GM21390 (cell line): ENCODE results near the gene DAB2IP.

Source experiments
- ATAC-seq: cut with Tn5 transposase; IDR thresholded peaks from one replicate; pipeline ENCODE4 v1.9.1; 2021; ENCODE audit not compliant: unreplicated experiment

DAB2IP gene

GRCh38 chr9:121773286-121773953, 122.0 kb downstream of the DAB2IP start:
- no peak for ATAC-seq

DNA sequence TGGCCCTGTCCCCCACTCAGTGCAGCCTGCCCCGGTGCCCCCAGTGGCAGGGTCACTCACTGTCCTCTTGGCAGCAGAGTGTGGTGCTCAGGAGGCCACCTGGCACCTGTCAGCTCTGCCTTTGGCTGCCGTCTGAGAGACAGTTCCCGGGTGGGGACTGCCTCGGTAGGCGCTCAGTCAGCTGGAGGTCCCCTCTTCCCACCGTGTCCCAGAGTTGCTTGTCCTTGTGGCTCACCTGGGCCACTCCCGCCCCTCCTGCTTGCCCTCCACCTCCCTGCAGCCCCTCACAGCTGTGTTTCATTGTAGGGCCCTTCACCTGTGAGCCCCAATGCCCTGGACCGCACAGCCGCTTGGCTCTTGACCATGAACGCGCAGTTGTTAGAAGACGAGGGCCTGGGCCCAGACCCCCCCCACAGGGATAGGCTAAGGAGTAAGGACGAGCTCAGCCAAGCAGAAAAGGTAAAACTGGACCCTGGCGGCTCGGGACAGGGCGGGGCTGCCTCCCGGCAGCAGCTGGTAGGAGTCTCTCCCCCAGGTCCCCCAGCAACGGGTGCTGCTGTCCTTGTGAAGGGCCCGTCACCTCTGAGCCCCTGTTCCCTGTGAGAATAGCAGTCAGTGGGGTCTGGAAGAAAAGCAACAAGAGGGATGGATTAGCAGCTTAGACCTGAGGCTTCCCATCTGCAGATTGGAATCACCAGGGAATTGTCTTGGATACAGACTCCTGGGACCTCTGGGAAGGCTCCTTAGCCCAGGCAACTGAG, 122.7 kb downstream of the DAB2IP start:
- ATAC-seq = no peak

GRCh38 chr9:121774715-121775613, 123.5 kb downstream of the DAB2IP start:
- no peak for ATAC-seq

GRCh38 chr9:121776001-121776738, 124.7 kb downstream of the DAB2IP start:
- ATAC-seq = no peak

- ATAC-seq = no peak
Measured at GRCh38 chr9:121776739-121777637, 125.6 kb downstream of the DAB2IP start.

GRCh38 chr9:121778252-121779225, 127.1 kb downstream of the DAB2IP start:
- ATAC-seq = no peak

- ATAC-seq = no peak
Measured at GRCh38 chr9:121779381-121780117, 128.1 kb downstream of the DAB2IP start.

DNA sequence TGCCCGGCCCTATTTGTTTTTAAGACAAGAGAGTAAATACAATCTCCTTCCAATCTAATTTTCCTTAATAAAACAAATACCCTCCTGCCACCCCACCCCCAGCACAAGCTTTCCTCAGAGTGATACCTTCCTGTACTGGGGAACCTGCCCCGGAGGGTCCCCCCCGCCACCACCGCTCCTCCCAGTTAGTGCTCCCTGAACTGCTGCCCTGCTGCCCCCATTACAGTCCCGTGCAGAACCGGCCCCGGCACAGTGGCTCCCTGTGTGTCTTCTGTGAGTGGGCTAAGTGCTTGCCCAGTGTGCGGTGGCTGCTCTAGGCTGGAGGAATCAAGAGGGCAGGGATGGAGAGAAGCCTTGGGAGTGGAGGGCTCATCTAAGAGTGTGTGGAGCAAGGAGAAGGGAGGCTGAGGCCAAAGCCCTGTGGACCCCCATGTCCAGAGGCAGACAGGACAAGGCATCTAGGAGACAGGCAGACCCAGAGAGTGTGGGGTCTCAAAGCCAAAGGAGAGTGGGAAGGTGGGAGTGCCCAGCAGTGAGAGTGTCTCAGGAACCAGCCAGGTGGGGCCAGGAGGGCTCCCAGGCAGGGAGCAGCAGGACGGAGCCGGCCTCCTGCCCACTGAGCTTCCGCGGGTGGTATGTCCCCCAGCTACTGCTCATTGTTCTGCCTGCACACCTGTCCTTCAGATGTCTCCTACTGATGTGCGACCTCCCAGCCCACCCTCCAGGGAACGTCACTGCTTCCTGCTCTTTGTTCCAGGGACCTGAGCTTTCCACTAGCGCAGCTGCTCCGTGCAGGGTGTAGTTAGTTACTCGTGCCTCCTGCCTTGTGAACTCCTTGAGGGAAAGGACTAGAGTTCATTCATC, 129.0 kb downstream of the DAB2IP start:
- ATAC-seq = no peak

- ATAC-seq = no peak
Measured at GRCh38 chr9:121781145-121781548, 129.7 kb downstream of the DAB2IP start.

DNA sequence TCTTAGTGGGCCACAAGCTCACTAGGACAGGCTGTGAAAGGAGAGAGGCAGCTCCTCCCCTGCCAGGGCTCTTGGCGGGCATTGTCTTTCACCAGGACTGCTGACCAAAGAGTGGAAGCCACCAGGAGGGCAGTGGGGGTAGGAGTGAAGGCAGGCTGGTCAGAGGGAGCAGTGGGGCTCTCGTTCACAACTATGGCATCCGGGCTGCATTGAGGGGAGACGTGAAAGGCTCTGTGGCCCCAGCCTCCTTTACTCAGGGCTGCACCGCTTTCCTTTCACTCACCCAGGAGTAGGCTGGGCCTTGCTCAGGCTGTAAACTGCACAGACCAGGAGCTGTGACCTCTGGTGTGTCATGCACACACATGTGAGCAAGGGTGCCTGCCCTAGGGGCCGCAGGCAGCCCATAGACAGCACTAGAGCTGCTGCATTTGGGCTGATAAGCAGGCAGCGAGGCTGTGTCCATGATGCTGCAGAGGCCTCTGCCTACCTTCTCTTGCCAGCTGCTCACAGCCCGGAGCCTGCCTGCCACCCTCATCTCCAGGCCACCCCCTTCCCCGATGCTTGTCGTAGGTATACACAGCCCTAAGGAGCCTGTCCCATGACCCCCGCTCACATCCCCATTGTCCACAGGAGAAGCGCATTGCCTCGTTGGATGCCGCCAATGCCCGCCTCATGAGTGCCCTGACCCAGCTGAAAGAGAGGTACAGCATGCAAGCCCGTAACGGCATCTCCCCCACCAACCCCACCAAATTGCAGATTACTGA, 130.4 kb downstream of the DAB2IP start:
- no peak for ATAC-seq

DNA sequence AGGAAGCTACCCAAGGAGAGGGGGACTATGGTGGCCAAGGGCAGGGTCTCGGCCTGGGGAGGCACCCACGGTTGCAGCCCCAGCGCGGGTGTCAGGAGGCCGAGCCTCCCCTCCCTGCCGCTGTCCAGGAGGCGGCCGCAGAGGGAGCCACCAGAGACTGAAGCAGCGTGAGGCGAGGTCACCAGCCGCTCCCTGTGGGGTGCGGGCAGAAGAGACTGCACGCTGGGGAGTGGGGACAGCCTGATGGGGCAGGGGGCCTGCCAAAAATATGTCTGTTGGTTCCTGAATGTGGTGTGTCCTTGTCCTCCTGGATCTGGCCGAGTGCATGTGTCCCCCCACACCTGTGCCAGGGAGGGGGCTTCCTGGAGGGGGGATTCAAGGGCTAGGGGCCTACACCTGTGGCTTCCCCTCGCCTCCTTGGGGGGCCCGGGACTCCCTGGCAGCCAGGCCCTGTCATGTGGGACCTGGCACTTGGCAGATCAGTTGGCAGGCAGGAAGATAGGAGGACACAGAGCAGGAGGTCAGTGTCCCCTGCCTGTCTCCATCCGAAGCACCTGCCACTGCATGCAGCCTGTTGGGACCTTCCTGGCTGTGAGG, 131.2 kb downstream of the DAB2IP start:
- ATAC-seq = no peak

GRCh38 chr9:121783111-121783510, 131.7 kb downstream of the DAB2IP start:
- ATAC-seq = no peak

- ATAC-seq = no peak
Measured at GRCh38 chr9:121783521-121784507, 132.4 kb downstream of the DAB2IP start.

DNA sequence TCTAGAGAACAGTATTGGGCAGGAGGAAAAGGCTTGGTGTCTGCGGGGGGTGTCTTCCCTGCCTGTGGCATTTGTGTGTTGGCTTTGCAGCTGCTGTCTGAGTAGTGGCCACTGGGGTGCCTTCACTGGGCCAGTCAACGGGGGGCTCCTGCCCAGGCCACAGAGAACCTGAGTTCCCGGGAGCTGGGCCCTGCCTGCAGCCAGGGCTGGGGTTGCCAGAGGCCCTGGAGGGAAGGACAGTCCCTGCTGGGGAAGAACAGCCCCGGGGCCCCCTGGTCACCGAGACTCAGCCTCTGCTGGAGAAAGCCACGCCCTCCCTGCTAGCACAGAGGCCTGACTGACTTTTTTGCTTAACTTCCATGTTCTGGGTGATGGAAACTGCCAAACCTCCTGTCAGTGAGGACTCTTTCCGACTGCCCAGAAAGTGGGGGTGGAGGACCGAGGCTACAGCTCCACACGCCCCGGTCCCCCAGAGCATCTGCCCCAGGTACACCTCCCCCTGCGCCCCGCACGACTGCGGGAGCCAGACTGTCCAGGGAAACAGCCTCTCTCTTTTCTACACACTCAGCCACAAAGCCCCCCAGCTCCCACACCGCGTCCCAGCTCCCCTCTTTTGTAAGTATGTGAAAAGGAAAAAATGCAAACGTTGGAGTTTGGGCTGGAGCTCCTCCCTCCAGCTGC, 133.4 kb downstream of the DAB2IP start:
- ATAC-seq = no peak
